RWPE1 (cell line): ENCODE results near the gene ADARB1.

Experiments used
- CTCF ChIA-PET: fragments of 350-600 bp; sonication (Branson Sonifier 250); formaldehyde crosslinking; extraction: SDS; loops from one replicate; lab custom pipeline; 2021; lab: Yijun Ruan, JAX
- POLR2A ChIA-PET: fragments of 400-600 bp; formaldehyde crosslinking; extraction: SDS; loops from one replicate; lab custom pipeline; 2020; ENCODE audit warnings: antibody characterized with exemption; ENCODE audit not compliant: low non-redundant PET; lab: Yijun Ruan, JAX
- DNase-seq: peaks from one replicate; pipeline ENCODE4 v3.0.0; 2012; ENCODE audit warnings: low spot score
- H3K27ac ChIP-seq: fragments of 450-650 bp; 2 replicates; pipeline ENCODE4 v1.5.1; 2017
- TF ChIP-seq, protein P1 (sequence below): fragments of 450-650 bp; conservative IDR thresholded peaks from 2 replicates; pipeline ENCODE4 v1.5.1; 2017; ENCODE audit warnings: low read depth, mild to moderate bottlenecking

The ADARB1 gene

DNA sequence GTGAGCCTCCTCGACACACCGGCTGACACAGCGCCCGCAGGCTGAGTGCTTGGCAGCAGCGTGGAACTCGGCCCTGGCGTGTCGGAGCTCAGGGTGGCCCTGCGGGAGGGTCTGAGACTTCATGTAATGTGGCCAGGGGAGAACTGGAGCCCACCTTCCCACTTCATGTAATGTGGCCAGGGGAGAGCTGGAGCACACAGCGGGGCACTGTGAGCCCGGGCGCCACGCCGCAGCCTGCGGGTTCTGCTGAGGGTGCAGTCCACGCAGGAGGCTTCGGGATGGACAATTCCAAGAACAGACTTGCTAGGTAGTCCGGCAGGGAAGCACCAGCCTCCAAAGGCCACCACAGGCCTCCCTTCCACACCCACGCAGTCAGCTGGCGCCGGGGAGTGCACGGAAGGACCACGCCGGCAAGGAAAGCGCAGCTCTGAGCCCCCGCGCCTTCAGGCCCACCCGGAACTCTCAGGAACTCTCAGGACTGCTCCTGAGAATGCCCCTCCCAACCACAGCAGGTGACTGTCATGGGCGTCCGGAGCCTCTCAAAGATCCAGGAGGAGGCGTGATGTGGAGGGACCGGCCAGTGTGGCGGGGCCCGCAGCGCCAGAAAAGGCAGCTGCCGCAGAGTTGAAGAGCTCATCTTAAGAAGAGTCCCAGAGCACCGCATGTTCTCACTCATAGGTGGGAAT lies 19.3 kb upstream of the ADARB1 start:
- POLR2A ChIA-PET, result no interaction called here
- no peak for DNase-seq
- H3K27ac ChIP-seq, result no peak overlapping the region
- TF ChIP-seq, protein P1, sequence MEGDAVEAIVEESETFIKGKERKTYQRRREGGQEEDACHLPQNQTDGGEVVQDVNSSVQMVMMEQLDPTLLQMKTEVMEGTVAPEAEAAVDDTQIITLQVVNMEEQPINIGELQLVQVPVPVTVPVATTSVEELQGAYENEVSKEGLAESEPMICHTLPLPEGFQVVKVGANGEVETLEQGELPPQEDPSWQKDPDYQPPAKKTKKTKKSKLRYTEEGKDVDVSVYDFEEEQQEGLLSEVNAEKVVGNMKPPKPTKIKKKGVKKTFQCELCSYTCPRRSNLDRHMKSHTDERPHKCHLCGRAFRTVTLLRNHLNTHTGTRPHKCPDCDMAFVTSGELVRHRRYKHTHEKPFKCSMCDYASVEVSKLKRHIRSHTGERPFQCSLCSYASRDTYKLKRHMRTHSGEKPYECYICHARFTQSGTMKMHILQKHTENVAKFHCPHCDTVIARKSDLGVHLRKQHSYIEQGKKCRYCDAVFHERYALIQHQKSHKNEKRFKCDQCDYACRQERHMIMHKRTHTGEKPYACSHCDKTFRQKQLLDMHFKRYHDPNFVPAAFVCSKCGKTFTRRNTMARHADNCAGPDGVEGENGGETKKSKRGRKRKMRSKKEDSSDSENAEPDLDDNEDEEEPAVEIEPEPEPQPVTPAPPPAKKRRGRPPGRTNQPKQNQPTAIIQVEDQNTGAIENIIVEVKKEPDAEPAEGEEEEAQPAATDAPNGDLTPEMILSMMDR, result no peak
- CTCF ChIA-PET, result no interaction called here

DNA sequence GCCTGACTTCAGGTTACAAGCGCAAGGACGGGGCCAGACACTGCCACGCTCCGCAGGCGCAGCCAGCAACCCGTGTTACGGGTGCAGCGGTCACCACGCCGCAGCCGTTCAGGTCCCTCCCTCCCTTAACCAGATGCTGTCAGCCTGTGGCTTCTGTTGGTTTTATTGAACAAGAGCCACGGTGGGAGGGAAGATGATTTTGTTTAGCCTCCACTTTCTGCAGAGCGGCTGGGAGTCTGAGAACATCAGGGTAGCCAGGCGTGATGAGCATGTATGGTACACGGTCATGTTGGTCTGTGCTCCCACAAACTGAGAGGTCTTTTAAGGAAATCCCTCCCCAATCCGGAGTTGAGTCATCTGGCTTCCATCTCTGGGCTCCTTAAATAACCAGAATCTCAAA lies 18.5 kb upstream of the ADARB1 start:
- CTCF ChIA-PET, result interaction anchor here (0.6 kb wide), 1 partner anchor 80 kb away, joined by 3 read pairs; no protein-coding TSS in a partner anchor
- DNase-seq, result no peak
- H3K27ac ChIP-seq, result no peak overlapping the region
- TF ChIP-seq, protein P1, result no peak
- POLR2A ChIA-PET, result no interaction called here

DNA sequence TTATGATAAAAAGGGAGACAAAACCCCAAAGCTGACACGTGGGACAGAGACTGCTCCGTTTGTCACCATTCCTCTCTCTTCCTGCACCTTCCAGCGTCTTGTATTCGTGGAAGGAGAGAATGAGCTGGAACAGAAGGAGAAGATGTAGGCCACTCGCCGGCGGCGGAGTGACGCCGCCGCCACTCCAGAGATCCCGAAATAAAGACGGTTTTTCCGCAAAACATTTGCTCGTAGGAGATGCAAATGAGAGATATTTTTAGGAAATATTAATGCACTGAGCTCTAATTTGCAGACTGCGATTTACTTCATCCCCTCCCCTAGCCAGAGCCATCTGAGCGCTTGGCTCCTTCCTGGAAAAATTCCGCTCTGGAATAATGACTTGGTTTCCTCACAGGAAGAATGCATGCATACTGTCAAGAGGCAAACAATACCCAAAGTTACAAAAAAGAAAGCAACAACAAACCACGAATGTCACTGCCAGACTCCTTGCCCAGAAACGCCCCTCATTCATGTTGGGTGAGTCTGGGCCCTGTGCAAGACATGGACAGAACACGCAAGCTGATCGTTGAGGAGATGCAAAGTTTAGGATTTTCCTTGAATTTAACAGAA lies 18.0 kb upstream of the ADARB1 start:
- no peak for DNase-seq
- TF ChIP-seq, protein P1, result no peak
- no peak overlapping the region for H3K27ac ChIP-seq
- CTCF ChIA-PET, result interaction anchor here (0.6 kb wide), 1 partner anchor 80 kb away, joined by 3 read pairs; no protein-coding TSS in a partner anchor
- POLR2A ChIA-PET, result no interaction called here

DNA sequence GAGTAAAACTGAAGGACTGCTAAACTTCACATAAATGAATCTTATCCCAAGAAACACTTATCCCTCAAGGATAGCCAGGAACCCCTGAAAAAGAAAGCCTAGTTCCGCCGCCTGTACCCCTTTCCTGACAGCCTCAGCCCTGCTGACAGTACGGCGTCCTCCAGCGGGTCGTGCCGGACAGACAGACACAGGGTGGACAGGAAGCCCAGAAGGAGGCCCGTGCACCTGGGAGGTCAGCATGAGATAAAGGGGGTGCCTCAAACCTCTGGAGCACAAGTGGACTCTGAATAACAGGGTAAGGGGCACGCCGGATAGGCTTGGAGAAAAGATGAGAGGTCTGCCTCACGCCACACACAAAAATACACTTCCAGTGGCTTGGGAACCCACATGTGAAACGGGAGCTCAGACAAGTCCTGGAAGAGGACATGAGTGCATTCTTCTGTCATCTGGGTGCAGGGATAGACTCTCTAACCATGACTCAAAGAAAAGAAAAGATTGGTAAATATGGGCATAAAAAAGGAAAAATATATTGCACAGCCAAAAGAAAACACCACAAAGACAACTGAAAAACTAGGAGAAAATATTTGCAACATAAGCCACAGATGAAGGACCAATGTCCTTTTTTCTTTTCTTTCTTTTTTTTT lies 17.3 kb upstream of the ADARB1 start:
- ChIA-PET CTCF (no interaction called here), POLR2A (no interaction called here)
- H3K27ac ChIP-seq, result no peak overlapping the region
- TF ChIP-seq, protein P1, result no peak
- no peak for DNase-seq

DNA sequence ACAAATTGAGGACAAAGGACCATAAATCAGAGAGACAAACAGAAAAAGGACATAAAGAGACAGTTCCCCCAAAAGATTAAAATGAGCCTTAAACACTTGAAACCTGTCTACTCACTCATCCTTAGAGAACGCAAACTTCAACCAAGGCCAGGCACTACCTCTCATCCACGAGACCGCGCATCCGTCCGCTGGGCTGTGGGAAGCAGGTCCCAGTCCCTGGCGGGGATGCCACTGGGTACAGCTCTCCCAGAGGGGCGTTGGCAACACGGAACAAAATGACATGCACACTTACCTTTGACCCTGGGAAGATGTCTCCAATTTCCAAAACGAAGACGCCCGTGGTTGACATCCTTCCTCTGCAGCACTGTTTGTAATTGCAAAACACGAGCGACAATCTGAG lies 16.5 kb upstream of the ADARB1 start:
- no peak for DNase-seq
- TF ChIP-seq, protein P1, result no peak
- no peak overlapping the region for H3K27ac ChIP-seq
- ChIA-PET POLR2A (no interaction called here), CTCF (no interaction called here)

DNA sequence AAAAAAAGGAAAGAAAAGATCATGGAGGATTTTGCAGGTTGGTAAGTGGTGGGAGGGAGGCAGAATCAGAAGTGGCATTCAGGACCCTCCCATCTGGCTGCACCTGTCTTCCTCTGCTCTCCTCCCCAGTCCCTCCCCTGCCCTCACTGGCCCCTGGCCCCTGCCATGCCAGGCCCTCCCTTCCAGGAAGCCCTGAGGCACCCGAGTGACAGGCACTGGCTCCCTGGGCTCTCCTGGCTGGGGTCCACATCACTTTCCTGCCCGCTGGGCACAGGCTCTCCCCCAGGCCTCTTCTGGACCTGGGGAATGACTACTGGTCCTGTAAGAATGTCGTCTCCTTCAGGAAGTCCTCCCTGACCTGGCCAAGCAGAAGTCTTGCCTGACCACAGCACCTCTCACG lies 15.3 kb upstream of the ADARB1 start:
- H3K27ac ChIP-seq, result no peak overlapping the region
- ChIA-PET POLR2A (no interaction called here), CTCF (no interaction called here)
- DNase-seq, result no peak
- TF ChIP-seq, protein P1, result no peak
